Astrocyte of the spinal cord (primary cell): ENCODE results near the gene ARHGAP28.

Experiments used
- DNase-seq: peaks from one replicate; pipeline ENCODE4 v3.0.0; 2011; ENCODE audit warnings: low read depth, low spot score
- H3K4me3 ChIP-seq: 2 replicates; pipeline ENCODE4 v1.5.1; 2011; ENCODE audit warnings: low read depth, mild to moderate bottlenecking, low read length, moderate library complexity
- CTCF ChIP-seq: IDR thresholded peaks from 2 replicates; pipeline ENCODE4 v1.5.1; 2012; ENCODE audit warnings: low read depth, mild to moderate bottlenecking, low read length, inconsistent platforms
- in situ Hi-C: cut with HindIII; loops from 2 replicates; pipeline ENCODE4 v1.10.0; 2017; ENCODE audit warnings: low sequenced_read_pairs

The ARHGAP28 gene

GRCh38 chr18:6721755-6722154 lies 7.8 kb upstream of the ARHGAP28 start:
- DNase-seq = no peak
- in situ Hi-C loops = no loop called here
- TF ChIP-seq CTCF = no peak
- no peak overlapping the region for H3K4me3 ChIP-seq

- no peak for TF ChIP-seq CTCF
- H3K4me3 ChIP-seq = no peak overlapping the region
- in situ Hi-C loops = no loop called here
- no peak for DNase-seq
Observed at GRCh38 chr18:6722690-6723089, 6.8 kb upstream of the ARHGAP28 start.

GRCh38 chr18:6724331-6724730 lies 5.2 kb upstream of the ARHGAP28 start:
- DNase-seq = no peak
- TF ChIP-seq CTCF = no peak
- in situ Hi-C loops = no loop called here

GRCh38 chr18:6728331-6728730 lies 1.2 kb upstream of the ARHGAP28 start:
- no peak for TF ChIP-seq CTCF
- in situ Hi-C loops = no loop called here
- H3K4me3 ChIP-seq = no peak overlapping the region
- DNase-seq = no peak

More at GRCh38 chr18:6724331-6724730, 5.2 kb upstream of the ARHGAP28 start:
- no peak overlapping the region for H3K4me3 ChIP-seq

GRCh38 chr18:6728809-6729246 lies 688 bp upstream of the ARHGAP28 start:
- peak overlapping the region; percentile 67 for H3K4me3 ChIP-seq
- DNase-seq = no peak
- no peak for TF ChIP-seq CTCF
- in situ Hi-C loops = no loop called here

- peak overlapping the region; percentile 67 for H3K4me3 ChIP-seq
- in situ Hi-C loops = no loop called here
- no peak for TF ChIP-seq CTCF
- DNase-seq = peak; percentile 25
Observed at GRCh38 chr18:6730416-6731221, 1.1 kb downstream of the ARHGAP28 start.
